ENCODE measurements around the gene SAPCD2. TPM values are rescaled to one million over a fixed set of nuclear protein-coding genes. Genes with fewer than 3 reads are reported as not detected.

Gene SAPCD2
- total RNA-seq, 4 donors from 2014 or later: 0.27 to 1.0 (median 0.72) TPM

- no peak for DNase-seq
- Histone ChIP-seq H3K4me3 (replicated peaks in 1 of 3) (no peak overlapping the region), H3K27ac (no peak overlapping the region), H3K36me3 (no peaks in the 10 kb centered on the region), H3K9me3 (no peaks in the 10 kb centered on the region), H3K27me3 (no peaks in the 10 kb centered on the region), H3K4me1 (peaks cover 23 to 34% of the 10 kb centered on the region in 2 donors)
- WGBS, 2 donors: 64 to 90% methylated on average over 5 to 12 of the region's 17 CpGs
- intact Hi-C loops (cut with DNase I): no loop called here
- TF ChIP-seq, protein P1, sequence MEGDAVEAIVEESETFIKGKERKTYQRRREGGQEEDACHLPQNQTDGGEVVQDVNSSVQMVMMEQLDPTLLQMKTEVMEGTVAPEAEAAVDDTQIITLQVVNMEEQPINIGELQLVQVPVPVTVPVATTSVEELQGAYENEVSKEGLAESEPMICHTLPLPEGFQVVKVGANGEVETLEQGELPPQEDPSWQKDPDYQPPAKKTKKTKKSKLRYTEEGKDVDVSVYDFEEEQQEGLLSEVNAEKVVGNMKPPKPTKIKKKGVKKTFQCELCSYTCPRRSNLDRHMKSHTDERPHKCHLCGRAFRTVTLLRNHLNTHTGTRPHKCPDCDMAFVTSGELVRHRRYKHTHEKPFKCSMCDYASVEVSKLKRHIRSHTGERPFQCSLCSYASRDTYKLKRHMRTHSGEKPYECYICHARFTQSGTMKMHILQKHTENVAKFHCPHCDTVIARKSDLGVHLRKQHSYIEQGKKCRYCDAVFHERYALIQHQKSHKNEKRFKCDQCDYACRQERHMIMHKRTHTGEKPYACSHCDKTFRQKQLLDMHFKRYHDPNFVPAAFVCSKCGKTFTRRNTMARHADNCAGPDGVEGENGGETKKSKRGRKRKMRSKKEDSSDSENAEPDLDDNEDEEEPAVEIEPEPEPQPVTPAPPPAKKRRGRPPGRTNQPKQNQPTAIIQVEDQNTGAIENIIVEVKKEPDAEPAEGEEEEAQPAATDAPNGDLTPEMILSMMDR (IDR thresholded peaks at IDR 0.05): no peak
- no peak for TF ChIP-seq POLR2A (IDR thresholded peaks at IDR 0.05)
Observed at GRCh38 chr9:137054932-137055384, 15.4 kb downstream of the SAPCD2 start.

DNA sequence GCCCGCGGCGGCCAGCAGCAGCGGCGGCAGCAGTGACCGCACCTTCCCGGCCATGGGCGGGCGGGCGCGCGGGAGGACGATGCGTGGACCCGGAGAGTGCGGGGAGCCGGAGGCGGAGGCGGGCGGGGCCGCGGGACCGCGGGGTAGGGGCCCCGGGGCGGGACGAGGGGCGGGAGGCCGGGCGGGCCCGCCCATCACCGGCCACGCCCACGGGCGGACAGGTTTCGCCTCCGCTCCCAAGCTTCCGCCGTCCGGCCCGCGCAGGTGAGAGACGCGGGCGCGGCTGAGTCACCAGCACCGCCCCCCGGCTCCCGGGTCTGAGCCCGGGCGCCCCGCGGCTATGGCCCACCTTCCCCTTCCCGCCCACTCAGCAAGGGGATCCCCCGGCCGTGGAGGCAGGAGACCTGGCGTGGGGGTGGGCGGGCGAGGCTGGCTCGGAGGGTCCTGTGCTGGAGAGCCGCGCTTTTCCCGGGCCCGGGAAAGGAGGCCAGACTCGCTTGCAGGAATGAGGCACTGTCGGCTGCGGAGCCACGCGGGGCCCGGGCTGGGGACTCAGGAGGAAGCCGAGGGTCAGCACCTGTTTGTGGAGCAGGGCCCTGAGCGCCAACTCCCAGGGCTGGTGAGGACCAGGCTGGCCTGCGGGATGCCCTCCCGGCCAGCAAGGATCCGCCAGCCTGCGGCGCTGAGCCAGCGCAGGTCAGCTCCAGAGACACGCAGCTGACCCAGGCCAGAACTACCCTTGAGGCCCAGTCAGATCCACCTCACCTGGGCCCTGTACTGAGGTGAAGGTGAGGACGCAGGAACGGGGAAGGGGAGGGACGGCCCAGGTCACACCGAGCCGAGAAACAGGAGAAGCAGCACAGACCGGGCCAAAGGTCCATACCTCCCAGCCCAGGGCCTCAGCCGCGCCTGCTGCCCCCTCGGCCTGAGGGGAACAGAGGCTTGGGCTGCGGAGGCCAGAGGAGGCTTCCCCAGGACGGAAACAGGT is 16.1 kb downstream of the SAPCD2 start, which contains the start of gene ENTPD2:
TSS of gene ENTPD2 (minus strand) at position 118 of the 988 bp plus-strand sequence. CDS start at position 54, 64 bp downstream.
- peak; percentile 65 to 68 for DNase-seq
- H3K4me1 ChIP-seq: peaks cover 23 to 34% of the 10 kb centered on the region in 2 donors
- H3K9me3 ChIP-seq: no peaks in the 10 kb centered on the region
- peaks cover 3% of the 10 kb centered on the region for H3K27me3 ChIP-seq
- WGBS, 2 donors: 76 to 77% methylated on average over 4 to 18 of the region's 90 CpGs
- intact Hi-C loops (cut with DNase I): no loop called here
- TF ChIP-seq, protein P1 (IDR thresholded peaks at IDR 0.05): no peak
- no peak for TF ChIP-seq POLR2A (IDR thresholded peaks at IDR 0.05)
- peak within 1 kb of the TSS in 1 of 3 donors; percentile 37 for H3K4me3 ChIP-seq (replicated peaks in 1 of 3)
- no peaks in the 10 kb centered on the region for H3K36me3 ChIP-seq
- no peak within 1 kb of the TSS for H3K27ac ChIP-seq

GRCh38 chr9:137052998-137053943 is 17.1 kb downstream of the SAPCD2 start:
- no peaks in the 10 kb centered on the region for H3K36me3 ChIP-seq
- H3K4me1 ChIP-seq: peaks cover 23 to 34% of the 10 kb centered on the region in 2 donors
- TF ChIP-seq, protein P1 (IDR thresholded peaks at IDR 0.05): no peak
- no peak for TF ChIP-seq POLR2A (IDR thresholded peaks at IDR 0.05)
- H3K9me3 ChIP-seq: no peaks in the 10 kb centered on the region
- intact Hi-C loops (cut with DNase I): no loop called here
- peak overlapping the region in 1 of 3 donors; percentile 37 for H3K4me3 ChIP-seq (replicated peaks in 1 of 3)
- H3K27me3 ChIP-seq: peaks cover 13% of the 10 kb centered on the region
- no peak overlapping the region for H3K27ac ChIP-seq
- DNase-seq: no peak
- 20 to 48% methylated on average over 5 to 25 of the region's 71 CpGs for WGBS, 2 donors

DNA sequence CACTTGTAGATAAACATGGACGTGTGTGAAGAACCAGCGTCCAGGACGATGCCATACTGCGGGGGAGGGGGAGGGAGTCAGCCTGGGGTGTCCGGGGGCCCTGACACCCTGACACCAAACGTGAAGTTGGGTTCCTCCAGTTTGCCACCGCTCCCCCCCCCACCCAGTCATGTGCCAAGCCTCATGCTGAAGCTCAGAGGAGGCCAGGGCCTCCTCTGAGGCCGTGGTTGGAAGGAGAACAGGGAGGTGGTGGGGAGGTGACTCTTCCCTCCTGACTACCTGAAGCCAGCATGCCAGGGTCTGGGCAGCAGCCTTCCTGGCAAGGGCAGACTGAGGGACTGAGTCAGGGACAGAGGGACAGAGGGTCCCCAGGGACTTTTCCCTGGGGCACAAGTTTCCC is 18.1 kb downstream of the SAPCD2 start:
- peaks cover 20% of the 10 kb centered on the region for H3K27me3 ChIP-seq
- peaks cover 23 to 34% of the 10 kb centered on the region in 2 donors for H3K4me1 ChIP-seq
- H3K27ac ChIP-seq: no peak overlapping the region
- intact Hi-C loops (cut with DNase I): no loop called here
- no peak overlapping the region for H3K4me3 ChIP-seq (replicated peaks in 1 of 3)
- WGBS, 2 donors: 86% methylated on average over 7 of the region's 8 CpGs; no CpG with 5 or more reads in 1 of the 2 donors
- no peaks in the 10 kb centered on the region for H3K36me3 ChIP-seq
- no peak for DNase-seq
- no peaks in the 10 kb centered on the region for H3K9me3 ChIP-seq
- no peak for TF ChIP-seq POLR2A (IDR thresholded peaks at IDR 0.05)
- TF ChIP-seq, protein P1 (IDR thresholded peaks at IDR 0.05): no peak
